Measurements from ENCODE around the gene CLK1.
A peak's percentile ranks its signal among the peaks of the same experiment; 100 is the strongest.

CLK1 gene

GRCh38 chr2:200869014-200869413, 4.6 kb upstream of the CLK1 start:
- peak overlapping the region; percentile 48 for H3K27ac Mint-ChIP-seq
- H3K9me3 Mint-ChIP-seq: no peaks in the 10 kb centered on the region
- H3K4me3 Mint-ChIP-seq: no peak overlapping the region
- peaks cover 38% of the 10 kb centered on the region for H3K4me1 Mint-ChIP-seq (ENCODE audit: low read depth)
- peaks cover 35% of the 10 kb centered on the region for H3K36me3 Mint-ChIP-seq (ENCODE audit: low read depth)
- H3K27me3 Mint-ChIP-seq: no peaks in the 10 kb centered on the region
- intact Hi-C loops (cut with micrococcal nuclease): no loop called here

- no peaks in the 10 kb centered on the region for H3K27me3 Mint-ChIP-seq
- H3K9me3 Mint-ChIP-seq: no peaks in the 10 kb centered on the region
- H3K27ac Mint-ChIP-seq: peak overlapping the region; percentile 99
- peak overlapping the region; percentile 100 for H3K4me3 Mint-ChIP-seq
- H3K36me3 Mint-ChIP-seq (ENCODE audit: low read depth): peaks cover 55% of the 10 kb centered on the region
- intact Hi-C loops (cut with micrococcal nuclease): loop anchor here (1.0 to 2.0 kb wide), 2 partner anchors 25 to 53 kb away; partner anchors contain the start of gene BZW1
- H3K4me1 Mint-ChIP-seq (ENCODE audit: low read depth): peaks cover 51% of the 10 kb centered on the region
Observed at GRCh38 chr2:200863782-200864175, 679 bp downstream of the CLK1 start.

- Mint-ChIP-seq H3K9me3 (no peaks in the 10 kb centered on the region), H3K36me3 (ENCODE audit: low read depth) (peaks cover 67% of the 10 kb centered on the region), H3K4me1 (ENCODE audit: low read depth) (peaks cover 54% of the 10 kb centered on the region), H3K27ac (peak overlapping the region; percentile 99), H3K27me3 (no peaks in the 10 kb centered on the region), H3K4me3 (peak overlapping the region; percentile 100)
- intact Hi-C loops (cut with micrococcal nuclease): no loop called here
Observed at GRCh38 chr2:200862532-200863000, 1.9 kb downstream of the CLK1 start.

- intact Hi-C loops (cut with micrococcal nuclease): no loop called here
- no peaks in the 10 kb centered on the region for H3K27me3 Mint-ChIP-seq
- peak overlapping the region; percentile 99 for H3K27ac Mint-ChIP-seq
- H3K9me3 Mint-ChIP-seq: no peaks in the 10 kb centered on the region
- H3K36me3 Mint-ChIP-seq (ENCODE audit: low read depth): peaks cover 76% of the 10 kb centered on the region
- peaks cover 46% of the 10 kb centered on the region for H3K4me1 Mint-ChIP-seq (ENCODE audit: low read depth)
- H3K4me3 Mint-ChIP-seq: peak overlapping the region; percentile 100
Observed at GRCh38 chr2:200861617-200862155, 2.8 kb downstream of the CLK1 start.

GRCh38 chr2:200860092-200860795, 4.2 kb downstream of the CLK1 start:
- Mint-ChIP-seq H3K9me3 (no peaks in the 10 kb centered on the region), H3K4me3 (peak overlapping the region; percentile 67), H3K27ac (peak overlapping the region; percentile 14), H3K27me3 (no peaks in the 10 kb centered on the region), H3K36me3 (ENCODE audit: low read depth) (peaks cover 90% of the 10 kb centered on the region), H3K4me1 (ENCODE audit: low read depth) (peaks cover 44% of the 10 kb centered on the region)
- intact Hi-C loops (cut with micrococcal nuclease): no loop called here

- no peaks in the 10 kb centered on the region for H3K27me3 Mint-ChIP-seq
- no peak overlapping the region for H3K4me3 Mint-ChIP-seq
- no peak overlapping the region for H3K27ac Mint-ChIP-seq
- peaks cover 38% of the 10 kb centered on the region for H3K4me1 Mint-ChIP-seq (ENCODE audit: low read depth)
- H3K36me3 Mint-ChIP-seq (ENCODE audit: low read depth): peaks cover 97% of the 10 kb centered on the region
- intact Hi-C loops (cut with micrococcal nuclease): no loop called here
- H3K9me3 Mint-ChIP-seq: no peaks in the 10 kb centered on the region
Observed at GRCh38 chr2:200856806-200857205, 7.7 kb downstream of the CLK1 start.

GRCh38 chr2:200852605-200853004, 11.9 kb downstream of the CLK1 start:
- H3K4me1 Mint-ChIP-seq (ENCODE audit: low read depth): peaks cover 6% of the 10 kb centered on the region
- H3K4me3 Mint-ChIP-seq: no peak overlapping the region
- peaks cover 75% of the 10 kb centered on the region for H3K36me3 Mint-ChIP-seq (ENCODE audit: low read depth)
- H3K9me3 Mint-ChIP-seq: no peaks in the 10 kb centered on the region
- no peak overlapping the region for H3K27ac Mint-ChIP-seq
- H3K27me3 Mint-ChIP-seq: no peaks in the 10 kb centered on the region
- intact Hi-C loops (cut with micrococcal nuclease): no loop called here

GRCh38 chr2:200851398-200852248, 12.8 kb downstream of the CLK1 start:
- no peak overlapping the region for H3K27ac Mint-ChIP-seq
- H3K36me3 Mint-ChIP-seq (ENCODE audit: low read depth): peaks cover 65% of the 10 kb centered on the region
- intact Hi-C loops (cut with micrococcal nuclease): no loop called here
- peaks cover 6% of the 10 kb centered on the region for H3K4me1 Mint-ChIP-seq (ENCODE audit: low read depth)
- no peaks in the 10 kb centered on the region for H3K27me3 Mint-ChIP-seq
- H3K9me3 Mint-ChIP-seq: no peaks in the 10 kb centered on the region
- no peak overlapping the region for H3K4me3 Mint-ChIP-seq

- Mint-ChIP-seq H3K36me3 (ENCODE audit: low read depth) (peaks cover 56% of the 10 kb centered on the region), H3K4me3 (no peak overlapping the region), H3K9me3 (no peaks in the 10 kb centered on the region), H3K27me3 (no peaks in the 10 kb centered on the region), H3K4me1 (ENCODE audit: low read depth) (peaks cover 6% of the 10 kb centered on the region), H3K27ac (no peak overlapping the region)
- intact Hi-C loops (cut with micrococcal nuclease): no loop called here
Observed at GRCh38 chr2:200850512-200851256, 13.8 kb downstream of the CLK1 start.

- Mint-ChIP-seq H3K9me3 (no peaks in the 10 kb centered on the region), H3K27ac (no peak overlapping the region), H3K36me3 (ENCODE audit: low read depth) (peaks cover 28% of the 10 kb centered on the region), H3K4me3 (no peak overlapping the region), H3K4me1 (ENCODE audit: low read depth) (peaks cover 6% of the 10 kb centered on the region), H3K27me3 (no peaks in the 10 kb centered on the region)
- intact Hi-C loops (cut with micrococcal nuclease): no loop called here
Observed at GRCh38 chr2:200847939-200848338, 16.5 kb downstream of the CLK1 start.

GRCh38 chr2:200847269-200847668, 17.2 kb downstream of the CLK1 start:
- Mint-ChIP-seq H3K36me3 (ENCODE audit: low read depth) (peaks cover 22% of the 10 kb centered on the region), H3K9me3 (no peaks in the 10 kb centered on the region), H3K27me3 (no peaks in the 10 kb centered on the region), H3K4me3 (no peak overlapping the region), H3K27ac (no peak overlapping the region), H3K4me1 (ENCODE audit: low read depth) (peaks cover 2% of the 10 kb centered on the region)
- intact Hi-C loops (cut with micrococcal nuclease): no loop called here

- Mint-ChIP-seq H3K9me3 (no peaks in the 10 kb centered on the region), H3K4me1 (ENCODE audit: low read depth) (no peaks in the 10 kb centered on the region), H3K36me3 (ENCODE audit: low read depth) (peaks cover 7% of the 10 kb centered on the region), H3K27ac (no peak overlapping the region), H3K4me3 (no peak overlapping the region), H3K27me3 (no peaks in the 10 kb centered on the region)
- intact Hi-C loops (cut with micrococcal nuclease): no loop called here
Observed at GRCh38 chr2:200845669-200846325, 18.7 kb downstream of the CLK1 start.

GRCh38 chr2:200845194-200845593, 19.3 kb downstream of the CLK1 start:
- Mint-ChIP-seq H3K36me3 (ENCODE audit: low read depth) (peaks cover under 1% of the 10 kb centered on the region), H3K4me3 (no peak overlapping the region), H3K9me3 (no peaks in the 10 kb centered on the region), H3K27ac (no peak overlapping the region), H3K4me1 (ENCODE audit: low read depth) (no peaks in the 10 kb centered on the region), H3K27me3 (no peaks in the 10 kb centered on the region)
- intact Hi-C loops (cut with micrococcal nuclease): no loop called here

Data from dendritic cell treated with granulocyte-macrophage colony-stimulating factor and Interleukin-4, amounts not matched to agents 40 ng/mL and 50 ng/mL, for 4 days (primary cell).